NCI-H524 treated with DMSO at 0.1 percent for 48 hours (cell line): ENCODE data around the gene GPR173.

Source experiments
- DNase-seq: peaks from one replicate; lab custom pipeline; 2025; lab: John Stamatoyannopoulos, UW

GPR173 gene

GRCh38 chrX:53089224-53089842 is 40.7 kb downstream of the GPR173 start:
- DNase-seq, result no peak

- no peak for DNase-seq
Observed at GRCh38 chrX:53089925-53090324, 41.3 kb downstream of the GPR173 start.

GRCh38 chrX:53091354-53091753 is 42.8 kb downstream of the GPR173 start:
- no peak for DNase-seq

- peak; percentile 37 for DNase-seq
Observed at GRCh38 chrX:53093177-53093655, 44.6 kb downstream of the GPR173 start.

- DNase-seq, result peak; percentile 94
Observed at GRCh38 chrX:53093748-53094581, 45.4 kb downstream of the GPR173 start, which contains the start of gene KANTR. Gene KANTR, plus strand, starts transcription at chrX:53094142. Its CDS starts 30,131 bp downstream, at chrX:53124273.

GRCh38 chrX:53094582-53094905 is 46.0 kb downstream of the GPR173 start:
- no peak for DNase-seq

- DNase-seq, result no peak
Observed at GRCh38 chrX:53095796-53096195, 47.2 kb downstream of the GPR173 start.

- no peak for DNase-seq
Observed at GRCh38 chrX:53114864-53115549, 66.4 kb downstream of the GPR173 start.

- DNase-seq, result no peak
Observed at GRCh38 chrX:53115550-53115874, 66.9 kb downstream of the GPR173 start.

- DNase-seq, result no peak
Observed at GRCh38 chrX:53116101-53116500, 67.5 kb downstream of the GPR173 start.

GRCh38 chrX:53122013-53122412 is 73.4 kb downstream of the GPR173 start:
- no peak for DNase-seq

GRCh38 chrX:53125506-53125905 is 76.9 kb downstream of the GPR173 start:
- no peak for DNase-seq

- no peak for DNase-seq
Observed at GRCh38 chrX:53126377-53126776, 77.8 kb downstream of the GPR173 start.

- DNase-seq, result no peak
Observed at GRCh38 chrX:53128097-53128749, 79.6 kb downstream of the GPR173 start.
